Measurements from ENCODE around the gene STOX2. TPM values are rescaled to one million over a fixed set of nuclear protein-coding genes. Genes with fewer than 3 reads are reported as not detected.

Gene STOX2
- total and polyA plus RNA-seq, 2 donors (not counting 3 experiments of a cell fraction or from before 2014, with no cell fraction given), result 0.03 to 0.24 TPM

GRCh38 chr4:183898456-183898855 lies 6.7 kb upstream of the STOX2 start:
- POLR2A ChIA-PET, result no interaction called here
- TF ChIP-seq EZH2 (IDR thresholded peaks at IDR 0.05; ENCODE audit: borderline replicate concordance, low read depth, low read length, severe bottlenecking) (no peak), FOS (IDR thresholded peaks at IDR 0.05; ENCODE audit: borderline replicate concordance, insufficient read depth, low read length) (no peak), JUN (IDR thresholded peaks at IDR 0.05; ENCODE audit: borderline replicate concordance, insufficient read depth, insufficient read length, low read depth) (no peak), MAX (IDR thresholded peaks at IDR 0.05; ENCODE audit: insufficient read depth, insufficient read length) (no peak), GATA2 (IDR thresholded peaks at IDR 0.05; ENCODE audit: insufficient read depth, insufficient read length, low read depth, low read length) (no peak), POLR2AphosphoS5 (IDR thresholded peaks at IDR 0.05; ENCODE audit: insufficient read depth, low read depth, low read length) (no peak), POLR2A (IDR thresholded peaks at IDR 0.05; ENCODE audit: low read depth, low read length) (no peak), MYC (IDR thresholded peaks at IDR 0.05; ENCODE audit: low read depth, low read length) (no peak), CTCF (IDR thresholded peaks at IDR 0.05; ENCODE audit: extremely low read depth in 1 of 2, insufficient read depth in 1 of 2, low read depth in 1 of 2, low read length in 2 of 2) (no peak)

More at GRCh38 chr4:183898456-183898855, 6.7 kb upstream of the STOX2 start:
- DNase-seq (ENCODE audit: low read depth, low spot score), result no peak
- H4K20me1 ChIP-seq (replicated peaks; ENCODE audit: control insufficient read depth, extremely low read depth, insufficient read depth, low read length), result no peaks in the 10 kb centered on the region
- no peak overlapping the region for H3K9ac ChIP-seq (replicated peaks; ENCODE audit: extremely low read depth, insufficient read depth, low read length)
- no TSS peak for BruUV-seq (replicated peaks)
- CTCF ChIA-PET, result no interaction called here
- H3K4me1 ChIP-seq (ENCODE audit: control insufficient read depth, extremely low read depth, insufficient read depth, low read length), result no peaks in the 10 kb centered on the region
- no peaks in the 10 kb centered on the region for H3K9me3 ChIP-seq (replicated peaks; ENCODE audit: control insufficient read depth, insufficient read depth, low read length)
- intact Hi-C loops (cut with micrococcal nuclease), result no loop called here
- H3K27me3 ChIP-seq (ENCODE audit: control insufficient read depth in 2 of 2, insufficient read depth in 2 of 2, low read length in 2 of 2), result peaks cover 0 to 2% of the 10 kb centered on the region in 2 experiments
- no peaks in the 10 kb centered on the region for H3K9me1 ChIP-seq (replicated peaks; ENCODE audit: control insufficient read depth, extremely low read depth, insufficient read depth, low read length)
- no peak overlapping the region for H3K27ac ChIP-seq (ENCODE audit: insufficient read depth, low read depth, low read length)
- no peak overlapping the region for H3K4me3 ChIP-seq (replicated peaks in 1 of 3; ENCODE audit: insufficient read depth in 1 of 3, low read depth in 1 of 3, low read length in 3 of 3)
- H3K36me3 ChIP-seq (ENCODE audit: control insufficient read depth in 2 of 2, extremely low read depth in 1 of 2, insufficient read depth in 2 of 2, low read length in 2 of 2), result no peaks in the 10 kb centered on the region
- H3K79me2 ChIP-seq (ENCODE audit: control insufficient read depth, insufficient read depth, low read length), result no peaks in the 10 kb centered on the region
- no peak for FAIRE-seq
- dilution Hi-C loops (cut with MboI; ENCODE audit: extremely low pct_ligation_motif_present, low sequenced_read_pairs), result no loop called here
- H3K4me2 ChIP-seq (ENCODE audit: insufficient read depth, low read length), result no peak overlapping the region
- no peak overlapping the region for H2AFZ ChIP-seq (ENCODE audit: low read depth, low read length)
